SK-N-MC (cell line): Measurements from ENCODE around the gene IGFN1.

Source experiments
- EZH2 ChIP-seq: fragments of 200-600 bp; sonication (generic); IDR thresholded peaks from one replicate; pipeline ENCODE4 v1.6.1; 2017; ENCODE audit warnings: antibody characterized with exemption
- POLR2AphosphoS5 ChIP-seq: IDR thresholded peaks from 2 replicates; pipeline ENCODE4 v1.6.1; 2012; ENCODE audit warnings: mild to moderate bottlenecking, low read depth, low read length, borderline replicate concordance

DNA sequence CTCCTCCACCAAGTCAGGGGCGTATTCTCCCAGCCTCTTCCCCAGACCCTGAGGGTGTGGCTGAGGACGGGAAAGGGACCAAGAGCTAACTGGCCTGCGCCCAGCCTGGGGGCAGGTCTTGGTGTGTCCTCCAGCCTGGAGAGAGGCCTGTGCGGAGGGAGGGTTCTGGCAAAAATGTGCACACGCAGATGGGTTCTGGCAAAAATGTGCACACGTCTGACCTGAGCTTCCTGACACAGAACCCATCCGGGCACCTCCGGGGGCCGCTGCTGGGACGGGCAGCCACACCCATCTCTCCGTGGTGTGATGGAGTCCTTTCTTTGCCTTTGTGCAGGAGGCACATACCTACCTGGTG, 69.6 kb downstream of the IGFN1 start:
- no peak for TF ChIP-seq EZH2
- no peak for TF ChIP-seq POLR2AphosphoS5
